ENCODE measurements around the gene ARHGAP45. TPM values are rescaled to one million over a fixed set of nuclear protein-coding genes. Genes with fewer than 3 reads are reported as not detected.

Gene ARHGAP45
- total RNA-seq, 3 donors from 2014 or later (not counting 1 experiment from before 2014, with no cell fraction given): 535 to 601 (median 560) TPM

DNA sequence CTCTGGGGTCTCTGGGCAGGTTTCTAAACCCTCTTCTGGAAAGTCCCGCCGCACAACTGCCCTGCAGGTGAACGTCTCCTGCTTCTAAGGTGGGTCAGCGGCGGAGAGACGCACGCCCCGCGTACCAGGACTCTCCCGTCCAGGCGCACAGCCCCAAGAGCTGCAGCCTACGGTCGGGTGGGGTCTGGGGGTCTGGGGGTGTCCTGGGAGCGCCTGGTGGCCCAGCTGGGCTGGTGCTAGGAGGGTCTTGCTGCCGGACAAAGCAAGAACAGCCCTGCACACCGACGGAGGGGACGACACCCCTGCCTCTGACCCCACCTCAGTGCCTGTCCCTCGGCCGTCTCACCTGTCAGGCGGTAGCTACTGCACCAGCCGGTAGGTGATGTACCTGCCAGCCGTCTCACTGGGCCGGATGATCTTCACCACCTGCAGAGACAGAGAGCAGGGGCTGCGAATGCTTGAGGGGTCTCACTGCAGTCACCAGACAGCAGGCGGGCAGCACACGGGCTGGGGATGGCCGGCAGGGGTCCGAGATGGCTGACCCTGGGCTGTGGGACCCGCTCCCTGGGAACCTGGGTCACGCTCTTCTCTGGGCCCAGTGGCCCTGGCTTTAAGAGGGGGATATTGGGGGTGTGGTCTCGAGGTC, 22.3 kb downstream of the ARHGAP45 start:
- intact Hi-C loops (cut with micrococcal nuclease): no loop called here
- Histone ChIP-seq H3K27ac (ENCODE audit: low read length) (peak overlapping the region; percentile 70), H3K4me3 (ENCODE audit: low read length) (no peak overlapping the region), H3K36me3 (ENCODE audit: control insufficient read depth, insufficient read depth, low read length) (peaks cover 61% of the 10 kb centered on the region), H3K27me3 (ENCODE audit: control insufficient read depth, insufficient read depth, low read length) (no peaks in the 10 kb centered on the region), H3K9me3 (ENCODE audit: control insufficient read depth, insufficient read depth, low read length) (no peaks in the 10 kb centered on the region), H3K4me1 (ENCODE audit: control insufficient read depth, insufficient read depth, low read length) (peaks cover 55% of the 10 kb centered on the region)
- H3K4me1 Mint-ChIP-seq: peaks cover 19 to 39% of the 10 kb centered on the region in 2 donors
- no peaks in the 10 kb centered on the region for H3K36me3 Mint-ChIP-seq
- peak overlapping the region in 1 of 2 donors; percentile 87 for H3K27ac Mint-ChIP-seq
- H3K4me3 Mint-ChIP-seq: peak overlapping the region; percentile 21
- DNase-seq: peak in 1 of 2 donors; percentile 42
- no peaks in the 10 kb centered on the region for H3K9me3 Mint-ChIP-seq
- TF ChIP-seq, protein P1, sequence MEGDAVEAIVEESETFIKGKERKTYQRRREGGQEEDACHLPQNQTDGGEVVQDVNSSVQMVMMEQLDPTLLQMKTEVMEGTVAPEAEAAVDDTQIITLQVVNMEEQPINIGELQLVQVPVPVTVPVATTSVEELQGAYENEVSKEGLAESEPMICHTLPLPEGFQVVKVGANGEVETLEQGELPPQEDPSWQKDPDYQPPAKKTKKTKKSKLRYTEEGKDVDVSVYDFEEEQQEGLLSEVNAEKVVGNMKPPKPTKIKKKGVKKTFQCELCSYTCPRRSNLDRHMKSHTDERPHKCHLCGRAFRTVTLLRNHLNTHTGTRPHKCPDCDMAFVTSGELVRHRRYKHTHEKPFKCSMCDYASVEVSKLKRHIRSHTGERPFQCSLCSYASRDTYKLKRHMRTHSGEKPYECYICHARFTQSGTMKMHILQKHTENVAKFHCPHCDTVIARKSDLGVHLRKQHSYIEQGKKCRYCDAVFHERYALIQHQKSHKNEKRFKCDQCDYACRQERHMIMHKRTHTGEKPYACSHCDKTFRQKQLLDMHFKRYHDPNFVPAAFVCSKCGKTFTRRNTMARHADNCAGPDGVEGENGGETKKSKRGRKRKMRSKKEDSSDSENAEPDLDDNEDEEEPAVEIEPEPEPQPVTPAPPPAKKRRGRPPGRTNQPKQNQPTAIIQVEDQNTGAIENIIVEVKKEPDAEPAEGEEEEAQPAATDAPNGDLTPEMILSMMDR (IDR thresholded peaks at IDR 0.05): no peak
- WGBS (ENCODE audit: insufficient coverage): 93% methylated on average over 32 of the region's 32 CpGs
- no peaks in the 10 kb centered on the region for H3K27me3 Mint-ChIP-seq (ENCODE audit: low read depth in 2 of 2)
- ATAC-seq: no peak

GRCh38 chr19:1089891-1090290, 22.9 kb downstream of the ARHGAP45 start:
- Histone ChIP-seq H3K36me3 (ENCODE audit: control insufficient read depth, insufficient read depth, low read length) (peaks cover 55% of the 10 kb centered on the region), H3K27ac (ENCODE audit: low read length) (no peak overlapping the region), H3K4me3 (ENCODE audit: low read length) (no peak overlapping the region), H3K27me3 (ENCODE audit: control insufficient read depth, insufficient read depth, low read length) (no peaks in the 10 kb centered on the region), H3K9me3 (ENCODE audit: control insufficient read depth, insufficient read depth, low read length) (no peaks in the 10 kb centered on the region), H3K4me1 (ENCODE audit: control insufficient read depth, insufficient read depth, low read length) (peaks cover 62% of the 10 kb centered on the region)
- DNase-seq: peak in 1 of 2 donors; percentile 76
- H3K27me3 Mint-ChIP-seq (ENCODE audit: low read depth in 2 of 2): no peaks in the 10 kb centered on the region
- TF ChIP-seq, protein P1 (IDR thresholded peaks at IDR 0.05): no peak
- H3K9me3 Mint-ChIP-seq: no peaks in the 10 kb centered on the region
- H3K36me3 Mint-ChIP-seq: no peaks in the 10 kb centered on the region
- H3K4me1 Mint-ChIP-seq: peaks cover 18 to 43% of the 10 kb centered on the region in 2 donors
- H3K27ac Mint-ChIP-seq: peak overlapping the region in 1 of 2 donors; percentile 87
- intact Hi-C loops (cut with micrococcal nuclease): no loop called here
- ATAC-seq: peak; percentile 21 to 37 (median 36)
- H3K4me3 Mint-ChIP-seq: no peak overlapping the region
- 70% methylated on average over 22 of the region's 22 CpGs for WGBS (ENCODE audit: insufficient coverage)

DNA sequence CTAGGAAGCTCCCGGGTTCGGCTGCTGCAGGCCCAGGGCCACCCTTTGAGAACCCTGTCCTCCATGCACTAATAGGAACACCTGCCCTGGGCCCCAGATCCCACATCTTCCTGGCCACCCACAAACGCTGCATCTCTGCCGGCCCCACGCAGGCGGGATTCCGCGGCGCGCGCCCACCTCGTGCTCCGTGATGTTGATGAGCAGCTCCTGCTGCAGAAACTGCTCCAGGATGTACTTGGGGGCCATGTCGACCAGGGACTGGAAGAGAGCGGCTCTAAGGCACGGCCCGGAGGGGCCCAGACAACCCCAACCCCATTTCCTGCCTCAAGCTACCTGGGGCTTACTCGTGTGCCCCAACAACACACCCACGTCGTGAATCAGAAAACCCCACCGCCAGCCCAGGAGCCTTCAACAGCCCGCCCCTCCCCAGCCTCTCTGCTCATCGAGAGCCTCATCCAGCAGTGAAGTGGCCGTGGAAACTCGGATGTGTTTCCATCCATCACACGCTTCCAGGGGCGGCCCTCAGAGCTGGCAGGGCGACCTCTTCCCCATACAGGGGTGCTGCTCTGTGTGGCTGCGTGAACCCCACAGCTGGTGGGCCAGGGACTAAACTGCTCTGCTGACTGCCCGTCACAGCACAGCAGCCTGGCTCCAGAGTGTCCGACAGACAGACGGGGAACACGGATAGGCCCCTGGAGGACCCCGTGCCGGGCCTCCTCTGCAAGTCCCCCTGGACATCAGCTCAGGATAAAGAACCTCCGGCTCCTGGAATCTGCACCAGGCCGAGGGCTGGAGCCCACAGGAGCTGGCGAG, 24.0 kb downstream of the ARHGAP45 start:
- DNase-seq (peak in 1 of 2 donors; percentile 63), ATAC-seq (no peak)
- Histone ChIP-seq H3K4me3 (ENCODE audit: low read length) (no peak overlapping the region), H3K27ac (ENCODE audit: low read length) (no peak overlapping the region), H3K4me1 (ENCODE audit: control insufficient read depth, insufficient read depth, low read length) (peaks cover 65% of the 10 kb centered on the region), H3K36me3 (ENCODE audit: control insufficient read depth, insufficient read depth, low read length) (peaks cover 46% of the 10 kb centered on the region), H3K9me3 (ENCODE audit: control insufficient read depth, insufficient read depth, low read length) (no peaks in the 10 kb centered on the region), H3K27me3 (ENCODE audit: control insufficient read depth, insufficient read depth, low read length) (no peaks in the 10 kb centered on the region)
- Mint-ChIP-seq H3K27ac (no peak overlapping the region), H3K36me3 (no peaks in the 10 kb centered on the region), H3K4me1 (peaks cover 21 to 46% of the 10 kb centered on the region in 2 donors), H3K9me3 (no peaks in the 10 kb centered on the region), H3K27me3 (ENCODE audit: low read depth in 2 of 2) (no peaks in the 10 kb centered on the region), H3K4me3 (no peak overlapping the region)
- intact Hi-C loops (cut with micrococcal nuclease): no loop called here
- WGBS (ENCODE audit: insufficient coverage): 91% methylated on average over 38 of the region's 38 CpGs
- TF ChIP-seq, protein P1 (IDR thresholded peaks at IDR 0.05): no peak
